ENCODE results near the gene PSMG3.

DNA sequence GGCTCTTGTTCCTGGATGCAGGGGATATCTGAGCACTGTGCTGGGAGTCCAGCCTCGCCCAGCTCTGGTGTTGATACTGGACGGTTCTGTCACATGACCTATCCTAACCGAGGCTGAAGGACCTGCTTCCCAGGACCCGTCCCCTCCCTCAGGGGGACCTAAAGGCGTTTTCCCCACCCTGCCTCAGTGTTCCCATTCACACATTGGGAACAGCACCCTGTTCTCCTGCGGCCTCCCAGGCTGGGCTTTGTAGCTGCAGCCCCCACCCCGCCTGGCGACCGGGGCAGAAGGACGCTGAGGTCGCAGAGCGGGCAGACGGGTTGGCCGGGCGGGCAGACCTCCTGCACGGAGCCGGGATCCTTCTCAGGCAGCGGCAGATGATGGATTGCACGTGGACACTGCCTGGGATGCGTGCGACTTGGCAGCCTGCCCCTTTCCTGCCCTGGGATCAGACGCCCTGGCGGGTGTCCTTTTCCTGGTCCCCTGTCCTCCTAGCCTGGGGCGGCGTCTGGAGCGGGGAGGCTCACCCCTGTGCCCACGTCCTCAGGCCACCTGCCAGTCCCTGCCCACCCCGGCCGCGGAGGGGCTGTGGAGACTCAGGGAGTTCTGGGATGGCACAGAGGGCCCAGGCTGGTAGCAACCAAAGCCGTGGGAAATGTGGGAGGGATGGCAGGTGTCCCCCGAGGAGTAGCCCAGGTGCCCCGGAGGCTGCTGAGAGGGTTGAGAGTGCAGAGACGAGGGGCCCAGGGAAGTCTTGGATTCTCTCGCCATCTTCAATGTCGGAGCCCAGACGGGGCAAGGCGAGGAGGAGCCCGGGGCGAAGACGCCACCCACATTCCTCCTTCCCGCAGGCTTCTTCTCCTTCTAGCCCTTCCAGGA lies 17.2 kb upstream of the PSMG3 start:
- TF ChIP-seq, protein P1, sequence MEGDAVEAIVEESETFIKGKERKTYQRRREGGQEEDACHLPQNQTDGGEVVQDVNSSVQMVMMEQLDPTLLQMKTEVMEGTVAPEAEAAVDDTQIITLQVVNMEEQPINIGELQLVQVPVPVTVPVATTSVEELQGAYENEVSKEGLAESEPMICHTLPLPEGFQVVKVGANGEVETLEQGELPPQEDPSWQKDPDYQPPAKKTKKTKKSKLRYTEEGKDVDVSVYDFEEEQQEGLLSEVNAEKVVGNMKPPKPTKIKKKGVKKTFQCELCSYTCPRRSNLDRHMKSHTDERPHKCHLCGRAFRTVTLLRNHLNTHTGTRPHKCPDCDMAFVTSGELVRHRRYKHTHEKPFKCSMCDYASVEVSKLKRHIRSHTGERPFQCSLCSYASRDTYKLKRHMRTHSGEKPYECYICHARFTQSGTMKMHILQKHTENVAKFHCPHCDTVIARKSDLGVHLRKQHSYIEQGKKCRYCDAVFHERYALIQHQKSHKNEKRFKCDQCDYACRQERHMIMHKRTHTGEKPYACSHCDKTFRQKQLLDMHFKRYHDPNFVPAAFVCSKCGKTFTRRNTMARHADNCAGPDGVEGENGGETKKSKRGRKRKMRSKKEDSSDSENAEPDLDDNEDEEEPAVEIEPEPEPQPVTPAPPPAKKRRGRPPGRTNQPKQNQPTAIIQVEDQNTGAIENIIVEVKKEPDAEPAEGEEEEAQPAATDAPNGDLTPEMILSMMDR (tag by site-specific recombination; IDR thresholded peaks at IDR 0.05) = no peak
- TF ChIP-seq ZNF555 (tag by site-specific recombination; conservative IDR thresholded peaks at IDR 0.05) (no peak), TCF7L2 (IDR thresholded peaks at IDR 0.05; ENCODE audit: borderline replicate concordance, low read depth, low read length) (no peak), ZNF629 (tag by site-specific recombination; IDR thresholded peaks at IDR 0.05) (no peak), ZNF121 (tag by site-specific recombination; IDR thresholded peaks at IDR 0.05) (no peak), ZNF776 (tag by site-specific recombination; IDR thresholded peaks at IDR 0.05; ENCODE audit: borderline replicate concordance) (no peak), ZNF274 (IDR thresholded peaks at IDR 0.05; ENCODE audit: low read length) (no peak), ZNF274 (tag by site-specific recombination; IDR thresholded peaks at IDR 0.05; ENCODE audit: borderline replicate concordance) (no peak)
- TF ChIP-seq, protein P2, sequence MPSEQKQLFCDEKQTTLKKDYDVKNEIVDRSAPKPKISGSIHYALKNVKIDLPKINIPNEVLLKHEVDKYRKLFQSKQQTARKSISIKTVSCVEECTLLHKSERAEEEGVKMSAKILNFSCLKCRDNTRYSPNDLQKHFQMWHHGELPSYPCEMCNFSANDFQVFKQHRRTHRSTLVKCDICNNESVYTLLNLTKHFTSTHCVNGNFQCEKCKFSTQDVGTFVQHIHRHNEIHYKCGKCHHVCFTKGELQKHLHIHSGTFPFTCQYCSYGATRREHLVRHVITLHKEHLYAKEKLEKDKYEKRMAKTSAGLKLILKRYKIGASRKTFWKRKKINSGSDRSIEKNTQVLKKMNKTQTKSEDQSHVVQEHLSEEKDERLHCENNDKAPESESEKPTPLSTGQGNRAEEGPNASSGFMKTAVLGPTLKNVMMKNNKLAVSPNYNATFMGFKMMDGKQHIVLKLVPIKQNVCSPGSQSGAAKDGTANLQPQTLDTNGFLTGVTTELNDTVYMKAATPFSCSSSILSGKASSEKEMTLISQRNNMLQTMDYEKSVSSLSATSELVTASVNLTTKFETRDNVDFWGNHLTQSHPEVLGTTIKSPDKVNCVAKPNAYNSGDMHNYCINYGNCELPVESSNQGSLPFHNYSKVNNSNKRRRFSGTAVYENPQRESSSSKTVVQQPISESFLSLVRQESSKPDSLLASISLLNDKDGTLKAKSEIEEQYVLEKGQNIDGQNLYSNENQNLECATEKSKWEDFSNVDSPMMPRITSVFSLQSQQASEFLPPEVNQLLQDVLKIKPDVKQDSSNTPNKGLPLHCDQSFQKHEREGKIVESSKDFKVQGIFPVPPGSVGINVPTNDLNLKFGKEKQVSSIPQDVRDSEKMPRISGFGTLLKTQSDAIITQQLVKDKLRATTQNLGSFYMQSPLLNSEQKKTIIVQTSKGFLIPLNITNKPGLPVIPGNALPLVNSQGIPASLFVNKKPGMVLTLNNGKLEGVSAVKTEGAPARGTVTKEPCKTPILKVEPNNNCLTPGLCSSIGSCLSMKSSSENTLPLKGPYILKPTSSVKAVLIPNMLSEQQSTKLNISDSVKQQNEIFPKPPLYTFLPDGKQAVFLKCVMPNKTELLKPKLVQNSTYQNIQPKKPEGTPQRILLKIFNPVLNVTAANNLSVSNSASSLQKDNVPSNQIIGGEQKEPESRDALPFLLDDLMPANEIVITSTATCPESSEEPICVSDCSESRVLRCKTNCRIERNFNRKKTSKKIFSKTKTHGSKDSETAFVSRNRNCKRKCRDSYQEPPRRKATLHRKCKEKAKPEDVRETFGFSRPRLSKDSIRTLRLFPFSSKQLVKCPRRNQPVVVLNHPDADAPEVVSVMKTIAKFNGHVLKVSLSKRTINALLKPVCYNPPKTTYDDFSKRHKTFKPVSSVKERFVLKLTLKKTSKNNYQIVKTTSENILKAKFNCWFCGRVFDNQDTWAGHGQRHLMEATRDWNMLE (tag by site-specific recombination; conservative IDR thresholded peaks at IDR 0.05; ENCODE audit: low read depth) = no peak
- TF ChIP-seq, protein P3, sequence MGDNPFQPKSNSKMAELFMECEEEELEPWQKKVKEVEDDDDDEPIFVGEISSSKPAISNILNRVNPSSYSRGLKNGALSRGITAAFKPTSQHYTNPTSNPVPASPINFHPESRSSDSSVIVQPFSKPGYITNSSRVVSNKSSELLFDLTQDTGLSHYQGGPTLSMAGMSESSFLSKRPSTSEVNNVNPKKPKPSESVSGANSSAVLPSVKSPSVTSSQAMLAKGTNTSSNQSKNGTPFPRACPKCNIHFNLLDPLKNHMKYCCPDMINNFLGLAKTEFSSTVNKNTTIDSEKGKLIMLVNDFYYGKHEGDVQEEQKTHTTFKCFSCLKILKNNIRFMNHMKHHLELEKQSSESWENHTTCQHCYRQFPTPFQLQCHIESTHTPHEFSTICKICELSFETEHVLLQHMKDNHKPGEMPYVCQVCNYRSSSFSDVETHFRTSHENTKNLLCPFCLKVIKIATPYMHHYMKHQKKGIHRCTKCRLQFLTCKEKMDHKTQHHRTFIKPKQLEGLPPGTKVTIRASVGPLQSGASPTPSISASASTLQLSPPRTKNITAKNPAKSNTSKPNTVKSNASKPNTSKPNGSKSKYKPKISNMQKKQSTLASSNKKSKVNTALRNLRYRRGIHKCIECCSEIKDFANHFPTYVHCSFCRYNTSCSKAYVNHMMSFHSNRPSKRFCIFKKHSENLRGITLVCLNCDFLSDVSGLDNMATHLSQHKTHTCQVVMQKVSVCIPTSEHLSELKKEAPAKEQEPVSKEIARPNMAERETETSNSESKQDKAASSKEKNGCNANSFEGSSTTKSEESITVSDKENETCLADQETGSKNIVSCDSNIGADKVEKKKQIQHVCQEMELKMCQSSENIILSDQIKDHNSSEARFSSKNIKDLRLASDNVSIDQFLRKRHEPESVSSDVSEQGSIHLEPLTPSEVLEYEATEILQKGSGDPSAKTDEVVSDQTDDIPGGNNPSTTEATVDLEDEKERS (tag by site-specific recombination; IDR thresholded peaks at IDR 0.05) = no peak

Data from HEK293 (cell line).